Heart right ventricle (tissue), 16 donors: ENCODE measurements around the gene DAPK1. TPM values are rescaled to one million over a fixed set of nuclear protein-coding genes. Genes with fewer than 3 reads are reported as not detected.

Experiments used
- ATAC-seq, 8 donors: fragments of 200-7000 bp; cut with Tn5 transposase; one replicate each; pipeline ENCODE4 v1.9.1; 2020; ENCODE audit warnings: mild to moderate bottlenecking in 8 of 8, moderate library complexity in 8 of 8, moderate number of reproducible peaks in 1 of 8
- DNase-seq, 2 donors: peaks; one replicate each; pipeline ENCODE4 v3.0.0-alpha.2; 2020
- H3K27ac ChIP-seq, 10 donors: fragments of 200-600 bp; sonication (generic) in 2 of 10; one replicate each; pipeline versions ENCODE4 v1.5.0 to v1.8.0; 2020 to 2022; ENCODE audit warnings: mild to moderate bottlenecking in 3 of 10
- H3K27me3 ChIP-seq, 7 donors: fragments of 200-600 bp; one replicate each; pipeline ENCODE4 v1.8.0; 2021 to 2022; ENCODE audit warnings: mild to moderate bottlenecking in 2 of 7
- H3K36me3 ChIP-seq, 9 donors: fragments of 200-600 bp; sonication (generic) in 1 of 9; one replicate each; pipeline versions ENCODE4 v1.5.0 to v1.8.0; 2020 to 2022; ENCODE audit warnings: mild to moderate bottlenecking in 2 of 9
- H3K4me1 ChIP-seq, 9 donors: fragments of 200-600 bp; sonication (generic) in 1 of 9; one replicate each; pipeline versions ENCODE4 v1.5.0 to v1.8.0; 2020 to 2022; ENCODE audit warnings: mild to moderate bottlenecking in 4 of 9
- H3K4me3 ChIP-seq, 10 donors: fragments of 200-600 bp; sonication (generic) in 2 of 10; one replicate each; pipeline versions ENCODE4 v1.5.0 to v1.8.0; 2020 to 2022; ENCODE audit warnings: mild to moderate bottlenecking in 7 of 10, moderate library complexity in 2 of 10
- H3K9me3 ChIP-seq, 11 donors: fragments of 200-600 bp in 10 of 11; sonication (generic) in 2 of 11; one replicate each; pipeline versions ENCODE4 v1.5.0 to v1.8.0; 2013 to 2022; ENCODE audit warnings: mild to moderate bottlenecking in 2 of 11, control low read depth in 1 of 11, moderate library complexity in 1 of 11
- CTCF ChIP-seq, 9 donors: fragments of 200-600 bp; sonication (generic) in 2 of 9; IDR thresholded peaks; one replicate each; pipeline versions ENCODE4 v1.5.0 to v1.8.0; 2021 to 2022; ENCODE audit warnings: antibody characterized with exemption in 9 of 9, mild to moderate bottlenecking in 5 of 9, moderate library complexity in 1 of 9
- WGBS, 2 donors: extraction: QIAGEN DNeasy Blood & Tissue Kit; methylation state at CpG; one replicate each; pipeline ENCODE4 v1.1.7; 2013; ENCODE audit warnings: inconsistent platforms in 1 of 2; 5-methylcytosine and 5-hydroxymethylcytosine counted together
- intact Hi-C, 10 donors: fragments of 100-400 bp; cut with DNase I; formaldehyde crosslinking; loops; one replicate each; pipeline versions ENCODE4 v1.11.1 to v1.14.2; 2022
- polyA plus RNA-seq, 2 donors: library from polyadenylated mRNA; stranded (reverse); fragments of 200-250 nt; gene quantifications; one replicate each; pipeline ENCODE4 v1.2.3, GENCODE V29; 2013
- total RNA-seq, 10 donors: library from RNA; stranded (reverse); fragmentation: NEBNext Ultra II Directional in 3 of 10; extraction: Animal tissue kit (Norgen Biotek cat#: 25700) in 3 of 10; gene quantifications; one replicate each; pipeline versions ENCODE4 v1.2.1 to v1.2.4, GENCODE V29; 2021 to 2023
- donor health status: Arrhythmogenic right ventricular cardiomyopathy.
- donor health status: ischemic (EF 13 %, LVEDD 7.1; RV severe dilation, severe dysfunction).
- donor health status: healthy with polysubstance abuse.
- donor health status: DM: no; HTN: yes; CAD: no.
- donor health status: DM: no; HTN: no; CAD: no.
- donor health status: ischemic (EF 25% LVEDD 6.9; RV normal size, moderate dysfunction).
- donor health status: ischemic (EF 25% LVEDD 5.7; RV mildly dilated, moderate dysfunction).
- donor health status: healthy.
- donor health status: DM: yes; HTN: yes; CAD: no.
- donor health status: Ischemic cardiomyopathy.
- donor health status: ischemic (EF 35%, LVEDD 5.7; RV mildly dilated, moderate dysfunction).
- donor health status: nonischemic (EF 11% LVEDD 7.7; RV severe dilation, severe dysfunction).
- donor health status: DM: yes; HTN: yes; CAD: no.
- donor health status: PGD.
- donor health status: ischemic (EF 29% LVEDD 5.4; RV normal size, mild dysfunction).
- donor health status: nonischemic (EF 23%, LVEDD 6.1; RV moderate dilation, normal function).

DAPK1 gene
- total and polyA plus RNA-seq, 12 donors = 1.1 to 15.5 (median 4.2) TPM

- TF ChIP-seq CTCF (IDR thresholded peaks at IDR 0.05) = no peak
- intact Hi-C loops = no loop called here
- H3K9me3 ChIP-seq = no peaks in the 10 kb centered on the region
- ATAC-seq (no peak), DNase-seq (no peak)
- H3K4me1 ChIP-seq = peaks cover 0 to 19% (median 0%) of the 10 kb centered on the region in 9 donors
- no peak overlapping the region for H3K27ac ChIP-seq
- no peaks in the 10 kb centered on the region for H3K36me3 ChIP-seq
- 72 to 85% methylated on average over 13 of the region's 13 CpGs for WGBS, 2 donors
- H3K27me3 ChIP-seq = peaks cover 0 to 6% (median 0%) of the 10 kb centered on the region in 7 donors
- no peak overlapping the region for H3K4me3 ChIP-seq
These were observed 29.7 kb downstream of the DAPK1 start for GRCh38 chr9:87527211-87527916.

GRCh38 chr9:87528969-87529368, 31.3 kb downstream of the DAPK1 start:
- TF ChIP-seq CTCF (IDR thresholded peaks at IDR 0.05) = no peak
- DNase-seq (no peak), ATAC-seq (no peak)
- Histone ChIP-seq H3K36me3 (no peaks in the 10 kb centered on the region), H3K27me3 (peaks cover 0 to 3% (median 0%) of the 10 kb centered on the region in 7 donors), H3K4me3 (no peak overlapping the region), H3K27ac (peak overlapping the region in 1 of 10 donors; percentile 62), H3K4me1 (peaks cover 0 to 19% (median 0%) of the 10 kb centered on the region in 9 donors), H3K9me3 (no peaks in the 10 kb centered on the region)
- WGBS, 2 donors = 84 to 91% methylated on average over 6 of the region's 6 CpGs
- intact Hi-C loops = no loop called here

- no peaks in the 10 kb centered on the region for H3K36me3 ChIP-seq
- 76 to 79% methylated on average over 7 of the region's 7 CpGs for WGBS, 2 donors
- no peak for TF ChIP-seq CTCF (IDR thresholded peaks at IDR 0.05)
- H3K27ac ChIP-seq = peak overlapping the region in 1 of 10 donors; percentile 62
- no peak for DNase-seq
- ATAC-seq = peak in 2 of 8 donors; percentile 44 to 47
- H3K4me1 ChIP-seq = peaks cover 0 to 19% (median 0%) of the 10 kb centered on the region in 9 donors
- no peaks in the 10 kb centered on the region for H3K9me3 ChIP-seq
- no peak overlapping the region for H3K4me3 ChIP-seq
- H3K27me3 ChIP-seq = no peaks in the 10 kb centered on the region
- intact Hi-C loops = no loop called here
These were observed 32.0 kb downstream of the DAPK1 start for GRCh38 chr9:87529671-87530070.

GRCh38 chr9:87530716-87531115, 33.0 kb downstream of the DAPK1 start:
- Histone ChIP-seq H3K36me3 (no peaks in the 10 kb centered on the region), H3K4me3 (no peak overlapping the region), H3K27me3 (no peaks in the 10 kb centered on the region), H3K4me1 (peaks cover 0 to 19% (median 0%) of the 10 kb centered on the region in 9 donors), H3K9me3 (no peaks in the 10 kb centered on the region), H3K27ac (peak overlapping the region in 1 of 10 donors; percentile 62)
- DNase-seq (no peak), ATAC-seq (no peak)
- intact Hi-C loops = no loop called here
- 53 to 74% methylated on average over 4 of the region's 4 CpGs for WGBS, 2 donors
- TF ChIP-seq CTCF (IDR thresholded peaks at IDR 0.05) = no peak
